ENCODE results near the gene ZNF148. TPM values are rescaled to one million over a fixed set of nuclear protein-coding genes. Genes with fewer than 3 reads are reported as not detected.

The ZNF148 gene
- total RNA-seq, 2 donors from 2014 or later = 27.1 to 35.1 TPM

GRCh38 chr3:125359700-125360099 is 15.4 kb downstream of the ZNF148 start:
- Histone ChIP-seq H3K36me3 (no peaks in the 10 kb centered on the region), H3K27ac (no peak overlapping the region), H3K9me3 (no peaks in the 10 kb centered on the region), H3K27me3 (replicated peaks; ENCODE audit: insufficient read depth) (no peaks in the 10 kb centered on the region), H3K4me1 (ENCODE audit: control insufficient read depth in 1 of 2, low read depth in 2 of 2) (peaks cover 15 to 29% of the 10 kb centered on the region in 2 donors), H3K4me3 (no peak overlapping the region)
- ATAC-seq (ENCODE audit: insufficient number of reproducible peaks, low FRiP score, low read depth) = no peak
- DNase-seq (ENCODE audit: low spot score) = no peak
- no peak for TF ChIP-seq CTCF (IDR thresholded peaks at IDR 0.05)

GRCh38 chr3:125358923-125359322 is 16.2 kb downstream of the ZNF148 start:
- no peaks in the 10 kb centered on the region for H3K27me3 ChIP-seq (replicated peaks; ENCODE audit: insufficient read depth)
- DNase-seq (ENCODE audit: low spot score) (no peak), ATAC-seq (ENCODE audit: insufficient number of reproducible peaks, low FRiP score, low read depth) (no peak)
- H3K9me3 ChIP-seq = no peaks in the 10 kb centered on the region
- TF ChIP-seq CTCF (IDR thresholded peaks at IDR 0.05) = no peak
- peaks cover 15 to 35% of the 10 kb centered on the region in 2 donors for H3K4me1 ChIP-seq (ENCODE audit: control insufficient read depth in 1 of 2, low read depth in 2 of 2)
- H3K4me3 ChIP-seq = no peak overlapping the region
- H3K27ac ChIP-seq = no peak overlapping the region
- H3K36me3 ChIP-seq = no peaks in the 10 kb centered on the region

GRCh38 chr3:125357837-125358236 is 17.3 kb downstream of the ZNF148 start:
- H3K27me3 ChIP-seq (replicated peaks; ENCODE audit: insufficient read depth) = no peaks in the 10 kb centered on the region
- ATAC-seq (ENCODE audit: insufficient number of reproducible peaks, low FRiP score, low read depth) = no peak
- H3K4me1 ChIP-seq (ENCODE audit: control insufficient read depth in 1 of 2, low read depth in 2 of 2) = peaks cover 15 to 35% of the 10 kb centered on the region in 2 donors
- no peaks in the 10 kb centered on the region for H3K9me3 ChIP-seq
- no peak for DNase-seq (ENCODE audit: low spot score)
- H3K27ac ChIP-seq = peak overlapping the region; percentile 64 to 86
- no peaks in the 10 kb centered on the region for H3K36me3 ChIP-seq
- peak overlapping the region; percentile 88 for H3K4me3 ChIP-seq
- no peak for TF ChIP-seq CTCF (IDR thresholded peaks at IDR 0.05)

- TF ChIP-seq CTCF (IDR thresholded peaks at IDR 0.05) = no peak
- H3K4me1 ChIP-seq (ENCODE audit: control insufficient read depth in 1 of 2, low read depth in 2 of 2) = peaks cover 17 to 39% of the 10 kb centered on the region in 2 donors
- H3K27me3 ChIP-seq (replicated peaks; ENCODE audit: insufficient read depth) = no peaks in the 10 kb centered on the region
- H3K36me3 ChIP-seq = no peaks in the 10 kb centered on the region
- ATAC-seq (ENCODE audit: insufficient number of reproducible peaks, low FRiP score, low read depth) (peak; percentile 36), DNase-seq (ENCODE audit: low spot score) (no peak)
- peak overlapping the region; percentile 64 to 86 for H3K27ac ChIP-seq
- no peaks in the 10 kb centered on the region for H3K9me3 ChIP-seq
- peak overlapping the region; percentile 88 for H3K4me3 ChIP-seq
These were observed 18.0 kb downstream of the ZNF148 start for GRCh38 chr3:125357032-125357658.

DNA sequence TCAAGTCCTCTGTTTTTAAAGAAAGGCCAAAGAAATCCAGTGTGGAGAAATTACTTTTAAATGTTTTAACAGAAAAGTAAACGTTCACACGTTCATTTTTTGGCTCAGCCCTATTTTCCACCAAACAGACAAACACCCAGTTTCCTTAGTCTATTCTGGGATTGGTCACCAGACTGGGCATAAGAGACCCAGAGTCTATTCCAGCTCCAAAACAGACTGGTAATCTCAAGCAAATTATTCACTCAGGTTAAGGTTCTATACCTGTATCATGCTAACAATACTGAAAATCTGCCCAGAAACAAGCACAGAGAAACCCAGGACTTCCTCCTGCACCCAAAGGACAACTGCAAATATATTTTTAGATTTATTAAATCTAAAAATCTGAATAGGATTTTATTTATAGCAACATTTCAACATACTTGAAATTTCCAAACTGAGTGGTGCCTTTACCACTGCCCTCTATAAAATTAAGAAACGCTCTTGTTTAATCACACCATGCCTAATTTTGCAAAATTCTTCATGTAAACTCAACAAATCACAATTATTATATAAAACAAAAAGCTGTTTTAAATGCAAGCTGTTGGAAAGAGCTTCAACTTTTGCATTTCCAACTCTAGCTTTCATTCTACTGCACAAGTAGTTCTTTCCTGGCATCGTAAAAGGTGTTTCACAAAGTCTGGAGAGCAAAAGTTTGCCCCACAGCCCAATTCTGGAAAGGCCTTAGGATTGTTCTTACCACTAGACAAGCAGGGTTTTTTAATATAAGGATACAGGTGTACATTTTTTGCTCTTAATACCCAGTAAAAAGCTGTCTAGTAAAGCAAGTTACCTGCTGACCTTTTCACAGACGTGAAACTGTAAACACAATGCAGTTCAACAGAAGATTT is 18.7 kb downstream of the ZNF148 start:
- no peak for TF ChIP-seq CTCF (IDR thresholded peaks at IDR 0.05)
- DNase-seq (ENCODE audit: low spot score) (no peak), ATAC-seq (ENCODE audit: insufficient number of reproducible peaks, low FRiP score, low read depth) (no peak)
- Histone ChIP-seq H3K36me3 (no peaks in the 10 kb centered on the region), H3K27ac (peak overlapping the region; percentile 64 to 86), H3K9me3 (no peaks in the 10 kb centered on the region), H3K4me1 (ENCODE audit: control insufficient read depth in 1 of 2, low read depth in 2 of 2) (peaks cover 19 to 46% of the 10 kb centered on the region in 2 donors), H3K4me3 (peak overlapping the region; percentile 88), H3K27me3 (replicated peaks; ENCODE audit: insufficient read depth) (no peaks in the 10 kb centered on the region)

All from thoracic aorta (tissue), 2 donors.